ENCODE data around the gene KMT2C.

KMT2C gene

DNA sequence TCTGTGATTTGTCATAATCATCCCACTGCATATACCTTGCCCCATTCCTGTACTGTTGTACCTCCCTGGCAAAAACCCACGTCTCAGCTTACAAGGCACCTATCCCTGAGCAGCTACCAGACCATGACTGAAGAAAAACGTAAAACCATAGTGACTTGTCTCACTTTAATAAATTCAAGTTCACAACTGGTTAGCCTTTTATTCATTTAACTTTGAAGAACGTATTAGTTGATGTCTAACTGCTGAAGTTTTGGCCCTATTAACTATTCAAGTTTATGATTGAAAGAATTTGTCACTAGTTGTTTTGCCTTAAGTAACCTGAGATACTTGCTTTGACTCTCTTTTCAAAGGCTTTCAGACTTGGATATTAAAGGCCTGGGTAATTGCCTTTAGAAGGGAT, 350.7 kb downstream of the KMT2C start:
- no peak for TF ChIP-seq EZH2phosphoT487 (IDR thresholded peaks at IDR 0.05; ENCODE audit: borderline replicate concordance)
- TF ChIP-seq, protein P1, sequence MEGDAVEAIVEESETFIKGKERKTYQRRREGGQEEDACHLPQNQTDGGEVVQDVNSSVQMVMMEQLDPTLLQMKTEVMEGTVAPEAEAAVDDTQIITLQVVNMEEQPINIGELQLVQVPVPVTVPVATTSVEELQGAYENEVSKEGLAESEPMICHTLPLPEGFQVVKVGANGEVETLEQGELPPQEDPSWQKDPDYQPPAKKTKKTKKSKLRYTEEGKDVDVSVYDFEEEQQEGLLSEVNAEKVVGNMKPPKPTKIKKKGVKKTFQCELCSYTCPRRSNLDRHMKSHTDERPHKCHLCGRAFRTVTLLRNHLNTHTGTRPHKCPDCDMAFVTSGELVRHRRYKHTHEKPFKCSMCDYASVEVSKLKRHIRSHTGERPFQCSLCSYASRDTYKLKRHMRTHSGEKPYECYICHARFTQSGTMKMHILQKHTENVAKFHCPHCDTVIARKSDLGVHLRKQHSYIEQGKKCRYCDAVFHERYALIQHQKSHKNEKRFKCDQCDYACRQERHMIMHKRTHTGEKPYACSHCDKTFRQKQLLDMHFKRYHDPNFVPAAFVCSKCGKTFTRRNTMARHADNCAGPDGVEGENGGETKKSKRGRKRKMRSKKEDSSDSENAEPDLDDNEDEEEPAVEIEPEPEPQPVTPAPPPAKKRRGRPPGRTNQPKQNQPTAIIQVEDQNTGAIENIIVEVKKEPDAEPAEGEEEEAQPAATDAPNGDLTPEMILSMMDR (conservative IDR thresholded peaks at IDR 0.05; ENCODE audit: low read length), result no peak
- H3F3A ChIP-seq (ENCODE audit: low read depth), result no peaks in the 10 kb centered on the region
- H3K9ac ChIP-seq (ENCODE audit: low read depth, low read length, poor library complexity, severe bottlenecking), result no peak overlapping the region
- H4K20me1 ChIP-seq (ENCODE audit: insufficient read depth, low read length, poor library complexity, severe bottlenecking), result no peaks in the 10 kb centered on the region
- no peak overlapping the region for H2AFZ ChIP-seq (ENCODE audit: low read length)
- no peaks in the 10 kb centered on the region for H3K9me3 ChIP-seq (ENCODE audit: insufficient read depth, low read depth, low read length)
- H3K79me2 ChIP-seq (ENCODE audit: insufficient read depth, low read length), result no peaks in the 10 kb centered on the region
- H3K36me3 ChIP-seq (ENCODE audit: insufficient read depth, low read length), result no peaks in the 10 kb centered on the region
- no peaks in the 10 kb centered on the region for H3K9me2 ChIP-seq (replicated peaks; ENCODE audit: low read depth, low read length)
- no peak overlapping the region for H3K4me2 ChIP-seq (ENCODE audit: low read depth, low read length, poor library complexity, severe bottlenecking)
- no peak overlapping the region for H3K4me3 ChIP-seq (ENCODE audit: low read length, poor library complexity, severe bottlenecking)
- no peaks in the 10 kb centered on the region for H3K27me3 ChIP-seq (ENCODE audit: insufficient read depth, low read length, poor library complexity, severe bottlenecking)
- no peaks in the 10 kb centered on the region for H3K4me1 ChIP-seq (ENCODE audit: insufficient read depth, low read length, poor library complexity, severe bottlenecking)

Data from Loucy (cell line).